ENCODE data around the gene MLEC. TPM values are rescaled to one million over a fixed set of nuclear protein-coding genes. Genes with fewer than 3 reads are reported as not detected.

The MLEC gene
- total RNA-seq, 1 donor from 2014 or later = 47.5 TPM

DNA sequence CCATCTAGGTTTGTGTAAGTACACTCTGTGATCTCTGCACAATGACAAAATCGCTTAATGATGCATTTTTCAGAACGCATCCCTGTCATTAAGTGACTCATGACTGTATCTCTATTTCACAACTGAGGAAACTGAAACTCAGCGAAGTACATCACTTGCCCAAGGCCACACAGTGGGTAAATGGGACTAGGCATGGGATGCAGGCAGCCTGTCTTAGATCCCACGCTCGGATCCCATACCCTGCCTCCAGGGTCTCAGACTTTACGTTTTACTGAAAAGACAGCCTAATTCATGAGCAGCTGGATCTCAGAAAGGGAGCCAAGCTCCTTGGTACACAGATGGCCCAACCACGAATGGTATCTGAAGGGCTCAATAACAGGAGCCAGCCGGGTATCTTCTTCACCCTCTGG, 2.4 kb upstream of the MLEC start:
- H3K27ac ChIP-seq = no peak overlapping the region
- DNase-seq (ENCODE audit: low spot score in 2 of 2) = no peak
- TF ChIP-seq, protein P1, sequence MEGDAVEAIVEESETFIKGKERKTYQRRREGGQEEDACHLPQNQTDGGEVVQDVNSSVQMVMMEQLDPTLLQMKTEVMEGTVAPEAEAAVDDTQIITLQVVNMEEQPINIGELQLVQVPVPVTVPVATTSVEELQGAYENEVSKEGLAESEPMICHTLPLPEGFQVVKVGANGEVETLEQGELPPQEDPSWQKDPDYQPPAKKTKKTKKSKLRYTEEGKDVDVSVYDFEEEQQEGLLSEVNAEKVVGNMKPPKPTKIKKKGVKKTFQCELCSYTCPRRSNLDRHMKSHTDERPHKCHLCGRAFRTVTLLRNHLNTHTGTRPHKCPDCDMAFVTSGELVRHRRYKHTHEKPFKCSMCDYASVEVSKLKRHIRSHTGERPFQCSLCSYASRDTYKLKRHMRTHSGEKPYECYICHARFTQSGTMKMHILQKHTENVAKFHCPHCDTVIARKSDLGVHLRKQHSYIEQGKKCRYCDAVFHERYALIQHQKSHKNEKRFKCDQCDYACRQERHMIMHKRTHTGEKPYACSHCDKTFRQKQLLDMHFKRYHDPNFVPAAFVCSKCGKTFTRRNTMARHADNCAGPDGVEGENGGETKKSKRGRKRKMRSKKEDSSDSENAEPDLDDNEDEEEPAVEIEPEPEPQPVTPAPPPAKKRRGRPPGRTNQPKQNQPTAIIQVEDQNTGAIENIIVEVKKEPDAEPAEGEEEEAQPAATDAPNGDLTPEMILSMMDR (IDR thresholded peaks at IDR 0.05) = no peak
- no peaks in the 10 kb centered on the region for H3K27me3 ChIP-seq
- intact Hi-C loops (cut with DNase I) = no loop called here
- H3K4me1 ChIP-seq = peaks cover 5 to 23% of the 10 kb centered on the region in 2 donors
- no peaks in the 10 kb centered on the region for H3K9me3 ChIP-seq
- no peaks in the 10 kb centered on the region for H3K36me3 ChIP-seq
- no peak overlapping the region for H3K4me3 ChIP-seq

- no peak for DNase-seq (ENCODE audit: low spot score in 2 of 2)
- H3K36me3 ChIP-seq = no peaks in the 10 kb centered on the region
- TF ChIP-seq, protein P1 (IDR thresholded peaks at IDR 0.05) = no peak
- H3K4me1 ChIP-seq = peaks cover 7 to 28% of the 10 kb centered on the region in 2 donors
- H3K9me3 ChIP-seq = no peaks in the 10 kb centered on the region
- peak overlapping the region in 1 of 2 donors; percentile 75 for H3K4me3 ChIP-seq
- H3K27ac ChIP-seq = no peak overlapping the region
- H3K27me3 ChIP-seq = no peaks in the 10 kb centered on the region
- intact Hi-C loops (cut with DNase I) = no loop called here
Observed at GRCh38 chr12:120685522-120685921, 1.4 kb upstream of the MLEC start.

DNA sequence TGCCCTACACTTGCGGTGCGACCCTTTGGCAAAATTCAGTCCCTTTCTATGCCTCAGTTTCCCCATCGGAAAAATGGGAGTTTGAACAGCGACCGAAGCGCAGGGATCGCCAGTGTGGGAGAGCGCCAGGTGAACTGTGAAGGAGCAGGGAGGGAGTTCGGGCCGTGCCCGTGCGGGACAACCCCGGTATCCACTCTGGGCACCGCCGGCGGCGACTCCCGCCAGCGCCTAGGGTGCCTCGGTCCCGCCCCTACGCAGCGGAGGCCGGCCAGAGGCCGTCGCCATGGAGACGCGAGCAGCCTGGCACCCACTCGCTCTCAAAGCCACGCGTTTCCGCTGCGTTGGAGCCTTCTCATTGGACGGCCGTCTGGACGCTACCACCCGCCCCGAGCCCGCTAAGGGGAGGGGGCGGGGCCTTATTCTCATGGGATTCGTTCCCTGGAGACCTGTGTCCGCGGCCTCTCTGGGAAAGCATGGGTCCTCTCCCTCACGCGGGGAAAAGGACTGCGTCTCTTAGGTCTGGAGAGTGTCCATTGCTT, 729 bp upstream of the MLEC start:
- Histone ChIP-seq H3K36me3 (no peaks in the 10 kb centered on the region), H3K4me1 (peaks cover 7 to 28% of the 10 kb centered on the region in 2 donors), H3K27me3 (no peaks in the 10 kb centered on the region), H3K27ac (peak overlapping the region; percentile 87 to 89), H3K9me3 (no peaks in the 10 kb centered on the region), H3K4me3 (peak overlapping the region; percentile 75 to 99)
- DNase-seq (ENCODE audit: low spot score in 2 of 2) = peak; percentile 91 to 99
- intact Hi-C loops (cut with DNase I) = loop anchor here (1.0 to 2.0 kb wide), 5 partner anchors 32 to 219 kb away; partner anchors contain the start of genes ACADS, POP5 and SPPL3
- TF ChIP-seq, protein P1 (IDR thresholded peaks at IDR 0.05) = no peak

- Histone ChIP-seq H3K27ac (peak overlapping the region; percentile 87 to 89), H3K36me3 (no peaks in the 10 kb centered on the region), H3K9me3 (no peaks in the 10 kb centered on the region), H3K4me3 (peak overlapping the region; percentile 75 to 99), H3K27me3 (no peaks in the 10 kb centered on the region), H3K4me1 (peaks cover 7 to 28% of the 10 kb centered on the region in 2 donors)
- DNase-seq (ENCODE audit: low spot score in 2 of 2) = no peak
- intact Hi-C loops (cut with DNase I) = loop anchor here (1.0 to 2.0 kb wide), 4 partner anchors 23 to 217 kb away; partner anchors contain the start of genes POP5, SPPL3 and UNC119B
- TF ChIP-seq, protein P1 (IDR thresholded peaks at IDR 0.05) = no peak
Observed at GRCh38 chr12:120687578-120688289, 785 bp downstream of the MLEC start.

- H3K9me3 ChIP-seq = no peaks in the 10 kb centered on the region
- no peaks in the 10 kb centered on the region for H3K27me3 ChIP-seq
- TF ChIP-seq, protein P1 (IDR thresholded peaks at IDR 0.05) = no peak
- peak overlapping the region in 1 of 2 donors; percentile 87 for H3K27ac ChIP-seq
- peak overlapping the region; percentile 75 to 99 for H3K4me3 ChIP-seq
- H3K4me1 ChIP-seq = peaks cover 7 to 28% of the 10 kb centered on the region in 2 donors
- H3K36me3 ChIP-seq = peaks cover 0 to 1% of the 10 kb centered on the region in 2 donors
- intact Hi-C loops (cut with DNase I) = no loop called here
- no peak for DNase-seq (ENCODE audit: low spot score in 2 of 2)
Observed at GRCh38 chr12:120688527-120689071, 1.6 kb downstream of the MLEC start.

Data from ascending aorta (tissue), 2 donors.